Fibroblast of lung (primary cell): ENCODE data around the gene RAP1B.

Source experiments
- CTCF ChIP-seq, 2 donors: IDR thresholded peaks in 1 of 2; conservative IDR thresholded peaks in 1 of 2; 1 replicate in 1 of 2; 2 replicates in 1 of 2; pipeline ENCODE4 v1.5.1; 2011 to 2012; ENCODE audit warnings: low read length in 2 of 2, control low read depth in 1 of 2, inconsistent platforms in 1 of 2, low read depth in 1 of 2, mild to moderate bottlenecking in 1 of 2
- EZH2 ChIP-seq: IDR thresholded peaks from 2 replicates; pipeline ENCODE4 v1.5.1; 2012; ENCODE audit warnings: low read length, control low read depth, mild to moderate bottlenecking; ENCODE audit errors: missing control alignments

- TF ChIP-seq CTCF (conservative IDR thresholded peaks at IDR 0.05 in 1 of 2, IDR thresholded peaks at IDR 0.05 in 1 of 2; ENCODE audit: low read depth in 1 of 2, low read length in 2 of 2): no peak
- no peak for TF ChIP-seq EZH2
Measured at GRCh38 chr12:68561830-68562229, 48.9 kb upstream of the RAP1B start.
